ENCODE data around the gene SAMHD1.

Gene SAMHD1

GRCh38 chr20:36871640-36872570 lies 79.6 kb downstream of the SAMHD1 start:
- DNase-seq: no peak

GRCh38 chr20:36866681-36867495 lies 84.6 kb downstream of the SAMHD1 start:
- no peak for DNase-seq

- no peak for DNase-seq
These were observed 85.3 kb downstream of the SAMHD1 start for GRCh38 chr20:36866164-36866563.

GRCh38 chr20:36865861-36866149 lies 85.7 kb downstream of the SAMHD1 start:
- DNase-seq: no peak

- DNase-seq: no peak
These were observed 86.2 kb downstream of the SAMHD1 start for GRCh38 chr20:36865076-36865860.

GRCh38 chr20:36862857-36863668 lies 88.4 kb downstream of the SAMHD1 start:
- no peak for DNase-seq

- no peak for DNase-seq
These were observed 89.4 kb downstream of the SAMHD1 start for GRCh38 chr20:36861875-36862801.

GRCh38 chr20:36861625-36861874 lies 90.0 kb downstream of the SAMHD1 start:
- DNase-seq: no peak

- no peak for DNase-seq
These were observed 90.5 kb downstream of the SAMHD1 start for GRCh38 chr20:36860811-36861624.

GRCh38 chr20:36860339-36860738 lies 91.2 kb downstream of the SAMHD1 start:
- DNase-seq: no peak

GRCh38 chr20:36859700-36860330 lies 91.7 kb downstream of the SAMHD1 start:
- DNase-seq: no peak

- no peak for DNase-seq
These were observed 92.3 kb downstream of the SAMHD1 start for GRCh38 chr20:36859282-36859555.

- peak; percentile 38 to 49 for DNase-seq
These were observed 94.5 kb downstream of the SAMHD1 start for GRCh38 chr20:36856691-36857635.

- no peak for DNase-seq
These were observed 95.3 kb downstream of the SAMHD1 start for GRCh38 chr20:36856195-36856594.

- DNase-seq: no peak
These were observed 96.3 kb downstream of the SAMHD1 start for GRCh38 chr20:36855241-36855657.

GRCh38 chr20:36854348-36855240 lies 96.9 kb downstream of the SAMHD1 start:
- no peak for DNase-seq

GRCh38 chr20:36852187-36852586 lies 99.3 kb downstream of the SAMHD1 start:
- DNase-seq: no peak

- no peak for DNase-seq
These were observed 100.0 kb downstream of the SAMHD1 start for GRCh38 chr20:36851490-36851889.
